Rectal smooth muscle tissue (tissue), 1 donor: ENCODE data around the gene MRPL52.

Experiments used
- H3K27ac ChIP-seq: one replicate; pipeline ENCODE4 v1.7.0; 2013; ENCODE audit warnings: low read depth, low read length, inconsistent platforms
- H3K27me3 ChIP-seq: one replicate; pipeline ENCODE4 v1.7.0; 2013; ENCODE audit warnings: low read length; ENCODE audit not compliant: control insufficient read depth, insufficient read depth
- H3K36me3 ChIP-seq: one replicate; pipeline ENCODE4 v1.7.0; 2013; ENCODE audit warnings: low read length; ENCODE audit not compliant: control insufficient read depth, insufficient read depth
- H3K4me1 ChIP-seq: one replicate; pipeline ENCODE4 v1.7.0; 2013; ENCODE audit warnings: low read length; ENCODE audit not compliant: control insufficient read depth, insufficient read depth
- H3K4me3 ChIP-seq: one replicate; pipeline ENCODE4 v1.7.0; 2013; ENCODE audit warnings: low read length
- H3K9ac ChIP-seq: one replicate; pipeline ENCODE4 v1.7.0; 2013; ENCODE audit warnings: low read length

Gene MRPL52

DNA sequence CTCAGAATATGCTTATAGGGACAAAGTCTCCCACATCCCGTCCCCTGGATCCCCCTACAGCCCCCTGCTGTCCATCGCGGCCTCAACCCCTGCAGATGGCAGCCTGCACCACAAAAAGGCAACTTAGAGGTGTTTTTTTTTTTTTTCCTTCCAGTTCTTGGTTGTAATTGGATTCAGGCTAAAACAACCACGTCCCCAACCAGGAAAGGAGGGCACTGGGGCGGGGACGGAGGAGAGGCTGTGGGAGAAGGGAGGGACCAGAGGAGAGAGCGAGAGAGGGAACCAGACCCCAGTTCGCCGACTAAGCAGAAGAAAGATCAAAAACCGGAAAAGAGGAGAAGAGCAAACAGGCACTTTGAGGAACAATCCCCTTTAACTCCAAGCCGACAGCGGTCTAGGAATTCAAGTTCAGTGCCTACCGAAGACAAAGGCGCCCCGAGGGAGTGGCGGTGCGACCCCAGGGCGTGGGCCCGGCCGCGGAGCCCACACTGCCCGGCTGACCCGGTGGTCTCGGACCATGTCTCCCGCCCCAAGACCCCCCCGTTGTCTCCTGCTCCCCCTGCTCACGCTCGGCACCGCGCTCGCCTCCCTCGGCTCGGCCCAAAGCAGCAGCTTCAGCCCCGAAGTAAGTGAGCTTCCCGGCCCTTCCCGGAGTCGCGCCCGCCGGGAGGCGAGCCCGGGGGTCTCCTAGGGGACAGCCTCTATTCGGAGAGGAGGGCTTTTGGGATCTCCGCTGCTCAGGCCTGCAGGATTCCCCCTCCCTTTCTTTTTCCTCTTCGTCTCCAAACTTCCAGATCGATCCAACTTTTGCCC, 6.8 kb downstream of the MRPL52 start, which contains the start of gene MMP14:
MMP14 (plus strand) TSS at position 285 of the 813 bp plus-strand sequence; CDS start at position 518, 233 bp downstream.
- Histone ChIP-seq H3K27ac (peak within 1 kb of the TSS; percentile 96), H3K4me3 (peak within 1 kb of the TSS; percentile 94), H3K4me1 (peaks cover 15% of the 10 kb centered on the region), H3K27me3 (no peaks in the 10 kb centered on the region), H3K9ac (peak within 1 kb of the TSS; percentile 91), H3K36me3 (peaks cover 10% of the 10 kb centered on the region)

GRCh38 chr14:22837114-22837749, 7.5 kb downstream of the MRPL52 start:
- peak overlapping the region; percentile 94 for H3K4me3 ChIP-seq
- H3K27ac ChIP-seq, result peak overlapping the region; percentile 96
- no peaks in the 10 kb centered on the region for H3K27me3 ChIP-seq
- peaks cover 15% of the 10 kb centered on the region for H3K4me1 ChIP-seq
- peak overlapping the region; percentile 91 for H3K9ac ChIP-seq
- peaks cover 17% of the 10 kb centered on the region for H3K36me3 ChIP-seq

- Histone ChIP-seq H3K27me3 (no peaks in the 10 kb centered on the region), H3K4me3 (peak overlapping the region; percentile 94), H3K9ac (peak overlapping the region; percentile 33), H3K36me3 (peaks cover 20% of the 10 kb centered on the region), H3K27ac (peak overlapping the region; percentile 96), H3K4me1 (peaks cover 15% of the 10 kb centered on the region)
These were observed 8.3 kb downstream of the MRPL52 start for GRCh38 chr14:22837750-22838538.

- Histone ChIP-seq H3K9ac (no peak overlapping the region), H3K27me3 (no peaks in the 10 kb centered on the region), H3K27ac (peak overlapping the region; percentile 96), H3K36me3 (peaks cover 26% of the 10 kb centered on the region), H3K4me1 (peaks cover 15% of the 10 kb centered on the region), H3K4me3 (peak overlapping the region; percentile 94)
These were observed 8.9 kb downstream of the MRPL52 start for GRCh38 chr14:22838631-22839041.

DNA sequence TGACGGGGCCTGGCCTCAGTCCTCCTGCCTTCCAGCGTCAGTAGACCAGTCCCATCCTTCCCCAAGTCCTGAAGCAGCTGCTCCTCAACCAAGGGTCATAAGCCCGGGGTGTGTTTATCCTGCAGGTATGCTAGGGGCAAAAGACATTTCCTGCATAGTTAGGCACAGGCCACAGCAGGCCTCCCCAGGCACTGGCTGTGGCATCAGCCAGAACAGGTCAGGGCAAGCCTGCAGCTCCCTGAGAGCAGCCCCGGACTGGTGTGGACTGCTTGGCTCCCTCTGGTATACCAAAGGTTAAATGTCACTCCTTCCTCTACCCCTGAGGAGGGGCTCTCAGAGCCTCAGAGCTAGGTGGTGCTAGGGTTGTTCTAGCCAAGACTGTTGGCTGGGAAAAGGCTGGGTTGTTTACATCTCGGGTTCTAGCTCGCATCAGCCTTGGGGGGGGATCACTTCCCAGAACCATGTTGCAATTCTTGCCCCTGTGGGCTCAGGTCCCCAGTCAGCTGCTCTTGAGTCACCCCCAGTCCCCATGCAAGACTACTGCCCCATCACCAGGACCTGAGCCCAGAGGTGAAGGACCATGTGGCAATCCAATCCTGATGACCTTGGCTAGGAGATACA, 9.6 kb downstream of the MRPL52 start:
- H3K9ac ChIP-seq, result no peak overlapping the region
- peak overlapping the region; percentile 94 for H3K4me3 ChIP-seq
- peaks cover 23% of the 10 kb centered on the region for H3K36me3 ChIP-seq
- H3K27me3 ChIP-seq, result no peaks in the 10 kb centered on the region
- H3K27ac ChIP-seq, result peak overlapping the region; percentile 96
- peaks cover 15% of the 10 kb centered on the region for H3K4me1 ChIP-seq

DNA sequence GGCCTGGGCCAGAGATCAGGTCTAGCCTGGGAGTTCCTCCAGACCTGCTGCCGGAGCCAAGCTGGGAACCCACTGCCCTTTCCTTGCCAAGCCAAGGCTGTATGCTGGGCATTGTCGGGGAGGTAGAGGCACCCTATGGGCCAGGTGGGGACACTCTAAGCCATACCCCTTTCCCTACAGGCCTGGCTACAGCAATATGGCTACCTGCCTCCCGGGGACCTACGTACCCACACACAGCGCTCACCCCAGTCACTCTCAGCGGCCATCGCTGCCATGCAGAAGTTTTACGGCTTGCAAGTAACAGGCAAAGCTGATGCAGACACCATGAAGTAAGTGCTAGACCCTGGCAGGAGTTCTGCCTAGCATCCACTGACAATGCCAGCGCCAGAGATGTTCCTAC, 11.6 kb downstream of the MRPL52 start:
- peaks cover 41% of the 10 kb centered on the region for H3K36me3 ChIP-seq
- no peak overlapping the region for H3K4me3 ChIP-seq
- peaks cover 20% of the 10 kb centered on the region for H3K4me1 ChIP-seq
- no peak overlapping the region for H3K27ac ChIP-seq
- no peak overlapping the region for H3K9ac ChIP-seq
- no peaks in the 10 kb centered on the region for H3K27me3 ChIP-seq

- Histone ChIP-seq H3K27ac (no peak overlapping the region), H3K36me3 (peaks cover 44% of the 10 kb centered on the region), H3K4me1 (peaks cover 24% of the 10 kb centered on the region), H3K4me3 (no peak overlapping the region), H3K9ac (no peak overlapping the region), H3K27me3 (no peaks in the 10 kb centered on the region)
These were observed 12.1 kb downstream of the MRPL52 start for GRCh38 chr14:22841769-22842168.

DNA sequence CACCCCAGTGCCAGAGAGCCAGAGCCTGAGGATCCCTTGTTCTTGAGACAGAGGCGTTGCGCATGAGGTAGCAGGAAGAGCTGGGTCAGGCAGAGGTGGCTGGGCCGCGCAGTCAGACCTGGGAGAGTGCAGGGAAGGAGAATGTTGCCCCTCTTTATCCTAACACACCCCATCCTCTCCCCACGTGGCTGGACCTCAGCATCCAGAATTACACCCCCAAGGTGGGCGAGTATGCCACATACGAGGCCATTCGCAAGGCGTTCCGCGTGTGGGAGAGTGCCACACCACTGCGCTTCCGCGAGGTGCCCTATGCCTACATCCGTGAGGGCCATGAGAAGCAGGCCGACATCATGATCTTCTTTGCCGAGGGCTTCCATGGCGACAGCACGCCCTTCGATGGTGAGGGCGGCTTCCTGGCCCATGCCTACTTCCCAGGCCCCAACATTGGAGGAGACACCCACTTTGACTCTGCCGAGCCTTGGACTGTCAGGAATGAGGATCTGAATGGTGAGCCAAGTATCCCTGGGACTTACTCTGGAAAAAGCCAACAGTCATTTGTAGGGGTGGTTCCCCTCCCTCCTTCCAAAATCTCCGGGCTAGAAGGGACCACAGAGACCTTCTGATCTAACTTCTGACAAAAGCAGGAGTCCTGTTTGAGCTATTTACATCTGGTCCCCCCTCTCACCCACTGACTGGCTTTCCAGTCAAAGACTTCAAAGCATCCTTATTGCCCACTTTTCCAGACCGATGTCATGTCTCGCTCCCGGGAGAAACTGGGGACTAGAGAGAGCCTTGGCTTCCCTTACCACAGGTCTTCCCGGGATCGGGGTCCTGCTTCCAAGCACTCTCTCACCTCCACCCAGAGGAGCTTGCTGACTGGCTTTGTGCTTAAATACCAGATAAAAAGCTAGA, 12.8 kb downstream of the MRPL52 start:
- Histone ChIP-seq H3K9ac (no peak overlapping the region), H3K36me3 (peaks cover 47% of the 10 kb centered on the region), H3K27me3 (no peaks in the 10 kb centered on the region), H3K27ac (no peak overlapping the region), H3K4me1 (peaks cover 28% of the 10 kb centered on the region), H3K4me3 (no peak overlapping the region)

GRCh38 chr14:22843123-22843925, 13.6 kb downstream of the MRPL52 start:
- Histone ChIP-seq H3K4me1 (peaks cover 36% of the 10 kb centered on the region), H3K36me3 (peaks cover 47% of the 10 kb centered on the region), H3K27ac (no peak overlapping the region), H3K27me3 (no peaks in the 10 kb centered on the region), H3K4me3 (no peak overlapping the region), H3K9ac (no peak overlapping the region)

DNA sequence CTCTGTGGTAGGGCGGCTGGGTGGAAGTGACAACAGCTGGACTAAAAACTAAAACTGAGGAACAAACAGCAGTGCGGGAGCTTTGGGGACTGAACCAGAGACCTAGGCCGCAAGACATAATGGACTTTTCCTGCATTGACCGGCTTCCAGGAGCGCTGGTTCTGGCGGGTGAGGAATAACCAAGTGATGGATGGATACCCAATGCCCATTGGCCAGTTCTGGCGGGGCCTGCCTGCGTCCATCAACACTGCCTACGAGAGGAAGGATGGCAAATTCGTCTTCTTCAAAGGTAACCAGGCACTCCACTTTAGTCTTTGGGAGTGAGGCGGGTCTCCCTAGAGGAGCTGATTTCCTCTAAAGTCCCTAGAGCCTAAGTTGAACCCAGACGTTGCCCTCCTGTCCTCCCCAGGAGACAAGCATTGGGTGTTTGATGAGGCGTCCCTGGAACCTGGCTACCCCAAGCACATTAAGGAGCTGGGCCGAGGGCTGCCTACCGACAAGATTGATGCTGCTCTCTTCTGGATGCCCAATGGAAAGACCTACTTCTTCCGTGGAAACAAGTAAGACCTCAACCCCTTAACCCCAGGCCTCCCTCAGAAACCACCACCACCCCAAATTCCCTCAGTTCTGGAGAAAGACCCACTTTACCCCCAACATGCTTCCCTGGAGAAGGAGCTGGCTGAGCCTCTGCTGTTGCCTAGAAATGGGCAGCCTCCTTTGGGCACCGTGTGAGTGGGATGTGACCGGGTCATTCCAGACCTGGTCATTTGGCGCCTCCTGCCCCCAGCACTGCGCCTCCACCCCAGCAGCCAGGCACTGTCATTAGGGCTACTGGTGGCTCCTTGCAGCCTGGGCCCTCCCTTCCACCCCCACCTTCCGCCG, 14.8 kb downstream of the MRPL52 start:
- Histone ChIP-seq H3K4me1 (peaks cover 36% of the 10 kb centered on the region), H3K36me3 (peaks cover 47% of the 10 kb centered on the region), H3K4me3 (no peak overlapping the region), H3K9ac (no peak overlapping the region), H3K27ac (no peak overlapping the region), H3K27me3 (no peaks in the 10 kb centered on the region)
